ENCODE results near the gene IL19.
A peak's percentile ranks its signal among the peaks of the same experiment; 100 is the strongest.

The IL19 gene

DNA sequence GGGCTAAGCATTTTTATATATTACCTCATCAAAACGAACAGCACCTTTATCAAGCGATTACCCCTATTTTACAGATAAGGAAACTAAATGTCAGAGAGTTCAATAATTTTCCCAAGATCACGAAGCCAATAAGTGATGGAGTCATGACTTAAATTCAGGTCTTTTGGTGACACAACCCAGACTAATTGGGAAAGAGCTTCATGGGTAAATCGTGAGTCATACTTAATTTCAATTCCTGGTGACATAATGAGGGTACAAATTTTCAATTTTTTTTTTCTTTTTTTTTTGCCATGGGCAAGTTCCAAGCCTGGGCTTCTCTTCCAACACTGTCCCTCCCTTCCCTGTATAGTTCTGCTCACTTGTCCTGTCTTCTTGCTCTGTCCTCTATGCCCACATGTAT is 31.8 kb downstream of the IL19 start:
- DNase-seq: no peak

DNA sequence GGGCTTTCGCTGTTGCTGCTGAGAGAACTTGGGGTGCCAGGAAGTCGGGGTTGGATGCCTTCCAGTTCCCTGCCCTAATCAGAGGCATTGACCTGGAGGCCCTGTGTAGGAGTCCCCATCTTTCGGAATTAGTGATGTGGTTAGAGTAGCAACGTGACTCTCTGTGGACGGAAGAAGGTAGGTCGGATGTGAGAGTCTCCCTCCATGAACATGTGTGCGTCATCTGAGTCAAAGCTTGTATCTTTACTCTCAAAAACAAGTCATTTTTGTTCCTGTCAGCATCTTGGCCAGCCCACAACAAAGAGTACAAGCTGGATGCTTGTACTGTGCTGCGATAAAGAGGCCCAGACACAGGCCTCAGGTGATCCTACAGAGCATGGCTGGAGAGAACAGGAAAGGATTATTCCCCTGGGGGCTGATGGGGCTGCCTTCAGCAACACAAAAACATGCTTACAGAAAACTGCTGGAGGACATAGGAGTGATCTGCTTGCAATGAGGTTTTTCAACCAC is 32.7 kb downstream of the IL19 start:
- DNase-seq: no peak

DNA sequence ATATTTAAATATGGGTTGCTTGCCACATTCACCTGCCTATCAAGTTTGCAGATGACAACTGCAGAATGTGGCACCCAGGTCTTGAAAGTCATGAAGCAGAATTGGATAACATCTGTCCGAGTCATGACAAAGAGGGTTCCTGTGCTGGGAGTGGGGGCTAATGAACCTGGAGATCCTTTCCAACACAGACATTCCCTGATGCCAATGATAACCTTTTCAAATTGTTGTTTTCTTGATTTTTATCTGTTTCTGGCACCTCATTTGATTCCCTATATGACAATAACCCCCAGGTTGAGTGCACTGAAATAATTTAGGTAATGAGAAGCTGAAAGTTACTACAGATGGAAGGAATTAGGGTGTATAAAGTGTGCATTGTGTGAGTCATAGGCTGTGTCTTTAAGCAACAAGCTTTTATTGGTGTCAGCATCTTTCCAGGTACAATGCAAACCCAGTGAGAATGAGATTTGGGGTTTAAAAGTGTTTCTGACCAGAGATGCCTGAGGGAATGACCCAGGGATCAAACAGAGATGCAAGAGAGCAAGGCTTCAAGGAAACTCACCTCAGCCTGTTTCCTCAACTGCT is 33.7 kb downstream of the IL19 start:
- DNase-seq: no peak

DNA sequence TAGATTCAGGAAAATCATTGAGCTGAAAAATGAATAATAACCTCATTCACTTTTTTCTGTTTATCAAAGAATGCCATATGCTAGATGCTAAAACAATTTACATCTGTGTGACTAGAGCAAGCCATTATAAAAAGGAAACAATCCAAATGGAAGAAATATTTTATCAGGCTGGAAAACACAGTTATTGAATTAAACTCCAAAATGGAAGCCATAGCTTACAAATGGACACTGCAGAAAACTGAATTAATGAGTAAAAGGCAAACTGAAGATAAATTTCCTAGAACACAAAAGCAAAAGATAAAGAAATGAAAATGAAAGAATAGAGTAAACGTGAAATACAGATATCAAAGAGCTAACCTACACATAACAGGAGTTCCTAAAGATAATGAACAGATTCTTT is 34.8 kb downstream of the IL19 start:
- no peak for DNase-seq

DNA sequence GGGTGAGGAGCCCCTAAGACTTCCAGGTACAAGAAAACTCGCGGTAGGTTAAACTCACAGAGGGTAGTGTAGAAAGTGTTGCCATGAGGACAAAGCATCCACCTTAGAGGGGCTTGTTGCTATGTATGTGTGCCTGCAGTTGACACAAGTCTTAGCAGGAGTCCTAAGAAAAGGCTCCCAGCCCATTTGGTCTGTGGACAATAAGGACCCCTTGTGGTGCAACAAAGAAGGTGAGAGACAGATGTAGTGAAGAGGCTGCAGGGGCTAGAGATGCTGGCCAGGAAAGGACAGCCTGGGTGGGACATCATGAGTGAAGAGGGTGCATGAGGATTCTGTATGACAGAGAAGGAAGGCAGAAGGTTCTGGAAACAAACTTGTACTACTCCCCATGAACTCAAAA is 38.0 kb downstream of the IL19 start:
- DNase-seq: no peak

DNA sequence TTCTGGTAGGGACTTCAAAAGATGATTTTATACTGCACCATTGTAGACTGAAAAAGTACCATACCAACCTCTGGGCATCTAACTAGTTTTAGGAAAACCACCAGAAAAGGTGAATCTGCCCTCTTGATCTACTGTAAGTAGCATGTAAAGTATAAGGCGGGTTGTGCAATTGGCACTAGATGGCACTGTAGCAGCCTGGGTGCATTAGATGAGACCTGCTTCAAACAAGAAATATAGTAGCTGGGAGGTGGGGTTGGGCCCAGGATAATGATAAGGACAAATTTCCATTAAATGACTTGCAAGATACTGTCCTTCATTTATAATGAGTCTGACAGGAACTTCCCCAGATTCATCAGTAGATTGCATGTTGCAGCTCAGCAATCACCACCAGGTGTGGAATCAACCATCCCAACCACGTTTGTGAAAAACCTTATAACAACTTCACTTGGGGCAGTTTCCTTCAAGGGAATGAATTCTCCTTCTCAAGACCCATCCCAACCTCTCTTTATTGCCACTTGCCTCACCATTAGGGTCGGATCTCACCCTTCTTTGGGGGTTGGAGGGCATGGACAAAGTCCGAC is 39.0 kb downstream of the IL19 start:
- no peak for DNase-seq

DNA sequence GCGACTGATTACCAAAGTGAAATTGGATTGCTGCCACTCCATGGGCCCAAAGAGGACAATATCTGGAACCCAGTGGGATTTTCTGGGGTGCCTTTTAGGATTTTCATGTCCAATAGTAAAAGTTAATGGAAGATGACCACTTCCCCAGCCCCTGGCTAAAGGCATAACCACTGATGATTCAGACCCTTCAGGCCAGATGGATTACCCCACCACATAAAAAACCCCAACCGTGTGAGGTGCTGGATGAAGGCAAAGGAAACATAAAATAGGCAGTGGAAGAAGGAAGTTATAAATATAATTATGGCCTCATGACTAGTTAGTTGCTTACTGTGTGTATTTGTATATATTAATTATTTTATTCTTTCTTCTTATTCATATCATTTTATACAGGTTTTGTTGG is 41.9 kb downstream of the IL19 start:
- no peak for DNase-seq

DNA sequence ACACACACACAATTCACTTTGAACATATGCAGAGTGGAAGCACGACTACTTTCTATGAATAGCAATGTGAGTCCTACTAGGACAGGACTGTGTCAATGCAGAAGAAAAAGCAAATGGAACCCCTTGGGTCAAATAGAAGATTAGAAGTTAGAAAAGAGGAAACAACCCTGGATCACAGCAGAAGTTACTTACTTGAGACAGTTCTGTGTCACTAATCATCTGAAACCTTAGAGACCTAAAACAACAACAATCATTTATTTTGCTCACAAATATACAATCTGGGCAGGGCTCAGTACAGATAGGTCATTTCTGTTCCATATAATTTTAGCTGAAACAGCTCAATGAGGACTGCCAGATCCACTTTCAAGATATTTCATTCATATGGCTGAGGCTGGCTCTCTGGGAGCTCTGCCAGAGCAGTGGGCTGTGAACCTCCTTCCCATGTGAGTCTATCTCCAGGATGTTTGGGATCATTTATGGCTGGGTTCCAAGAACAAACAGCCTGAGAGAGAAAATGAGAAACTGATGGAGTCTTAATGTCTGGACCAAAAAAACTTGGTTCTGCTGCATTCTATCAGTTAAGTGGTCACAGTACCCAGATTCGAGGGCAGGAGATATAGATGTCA is 44.3 kb downstream of the IL19 start:
- DNase-seq: no peak

DNA sequence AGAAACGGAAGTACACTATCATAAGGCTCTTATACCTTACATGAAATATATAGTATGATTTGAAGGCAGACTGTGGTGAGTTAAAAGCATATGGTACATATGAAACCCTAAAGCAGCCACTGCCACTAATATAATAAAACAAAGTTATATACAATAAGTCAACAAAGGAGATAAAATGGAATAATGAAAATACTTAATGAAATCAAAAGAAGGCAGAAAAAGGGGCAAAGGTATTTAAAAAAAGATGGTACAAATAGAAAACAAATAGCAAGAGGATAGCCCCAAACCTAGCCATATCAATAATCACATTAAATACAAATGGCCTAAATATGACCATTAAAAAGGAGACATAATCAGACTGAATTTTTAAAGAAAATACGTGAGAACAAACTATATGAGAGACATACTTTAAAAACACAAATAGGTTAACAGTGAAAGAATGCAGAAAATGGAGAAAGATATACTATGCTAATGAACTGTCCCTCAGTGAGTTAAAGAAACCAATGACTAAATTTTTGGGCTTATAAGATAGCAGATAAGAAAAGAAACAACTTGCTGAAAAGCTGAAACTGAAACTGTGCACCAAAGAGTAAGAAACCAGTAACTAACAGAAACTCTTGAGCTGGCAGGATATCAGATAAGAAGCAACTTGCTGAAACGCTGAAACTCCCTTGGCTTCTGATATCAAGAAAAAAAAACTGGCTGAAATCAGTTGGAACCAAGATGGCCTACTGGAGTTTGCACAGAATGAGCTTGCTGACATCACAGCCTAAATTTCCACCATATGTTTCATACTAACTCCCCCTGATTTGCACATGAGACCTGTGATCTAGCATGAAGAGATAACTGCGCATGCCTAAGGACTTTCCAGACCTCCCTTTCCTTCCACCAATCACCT is 46.1 kb downstream of the IL19 start:
- DNase-seq: no peak

DNA sequence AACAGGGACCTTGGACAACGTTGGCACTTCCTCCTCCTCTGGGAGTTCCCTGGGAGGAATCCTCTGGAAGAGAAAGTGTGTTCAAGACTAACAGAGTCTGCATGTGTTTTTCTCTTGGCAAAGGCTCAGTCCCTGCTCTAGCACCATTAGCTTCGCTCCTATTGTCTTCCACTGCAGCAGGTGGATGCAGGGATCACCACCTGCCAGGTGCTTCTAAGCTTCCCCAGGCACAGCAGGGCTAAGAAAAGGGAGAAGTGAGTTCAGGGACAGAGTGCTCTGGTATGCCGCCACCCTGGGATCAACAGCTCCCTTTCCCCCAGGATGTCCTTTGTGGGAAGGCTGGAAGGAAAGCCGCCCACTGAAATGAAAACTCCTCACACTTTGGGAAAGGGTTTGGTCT is 50.9 kb downstream of the IL19 start:
- no peak for DNase-seq

DNA sequence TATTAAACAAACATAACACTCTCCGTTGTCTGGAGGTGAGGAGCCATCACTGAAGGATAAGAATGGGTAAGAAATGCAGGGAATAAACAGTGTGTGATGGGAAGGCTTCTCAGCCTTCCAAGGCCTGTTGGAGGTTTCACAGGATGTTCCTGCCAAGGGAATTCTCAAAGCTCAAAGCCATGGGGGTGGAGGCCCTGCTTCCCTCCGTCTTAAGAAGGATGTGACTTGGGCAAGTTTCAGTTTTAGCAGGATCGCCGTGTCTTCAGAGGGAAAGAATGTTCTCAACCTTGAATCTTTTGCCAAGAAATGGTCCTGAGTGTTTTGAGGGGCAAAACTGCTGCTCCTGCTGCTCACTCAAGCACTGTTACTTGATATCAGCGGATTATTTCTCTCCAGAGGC is 53.2 kb downstream of the IL19 start:
- no peak for DNase-seq

DNA sequence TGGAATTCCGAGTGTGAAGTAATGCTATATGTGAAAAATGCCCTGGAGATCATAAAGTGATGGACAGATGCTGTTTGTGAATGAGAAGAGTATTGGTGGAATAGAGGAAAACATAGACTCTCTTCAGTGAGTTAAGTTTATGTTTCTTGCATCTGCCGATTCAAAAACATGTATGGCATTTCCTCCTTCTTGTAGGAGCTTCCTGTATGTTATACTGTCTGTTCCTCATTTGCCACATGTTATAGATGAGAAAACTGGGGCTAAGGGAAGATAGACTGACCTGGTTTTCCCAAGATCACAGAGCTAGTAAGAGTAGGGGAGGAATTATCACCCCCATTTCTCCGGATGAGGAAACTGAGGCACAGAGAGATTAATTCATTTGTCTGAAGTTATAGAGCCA is 53.8 kb downstream of the IL19 start:
- DNase-seq: no peak

DNA sequence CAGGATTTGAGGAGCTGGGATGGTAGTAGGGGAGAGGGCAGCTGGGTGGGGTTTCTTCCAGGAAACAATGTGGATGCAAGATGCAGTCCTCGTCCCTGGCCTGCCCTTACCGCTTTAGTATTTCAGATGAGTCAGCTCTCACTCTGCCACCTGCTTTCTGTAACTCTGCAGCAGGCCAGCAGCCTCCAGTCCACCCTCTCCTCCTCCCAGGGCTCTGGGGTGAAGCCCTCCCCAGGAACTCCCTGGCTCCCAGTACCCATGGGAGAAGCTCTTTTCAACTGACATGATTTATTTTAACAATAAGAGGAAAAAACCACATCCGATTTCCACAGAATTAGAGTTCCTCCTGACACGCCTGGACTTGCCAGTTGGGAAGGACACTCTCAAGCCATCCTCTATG is 55.8 kb downstream of the IL19 start:
- DNase-seq: no peak

DNA sequence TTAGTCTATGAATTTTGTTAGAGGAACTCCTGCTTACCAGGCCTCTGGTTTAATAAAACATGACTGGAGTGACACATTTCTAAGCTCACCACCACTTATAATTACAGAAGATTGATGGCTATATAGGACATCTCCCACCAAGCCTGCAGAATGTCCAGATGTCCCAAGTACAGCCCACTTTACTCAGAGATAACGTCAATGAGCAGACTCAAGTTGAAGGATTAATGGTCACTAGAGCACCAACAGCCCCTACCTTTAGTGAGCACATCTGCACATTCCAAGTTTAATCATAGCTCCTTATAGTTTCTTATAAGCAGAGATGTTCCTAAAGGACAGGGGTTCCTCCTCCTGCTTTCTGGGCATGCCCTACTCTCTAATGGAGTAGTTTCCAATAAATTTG is 57.5 kb downstream of the IL19 start:
- no peak for DNase-seq

DNA sequence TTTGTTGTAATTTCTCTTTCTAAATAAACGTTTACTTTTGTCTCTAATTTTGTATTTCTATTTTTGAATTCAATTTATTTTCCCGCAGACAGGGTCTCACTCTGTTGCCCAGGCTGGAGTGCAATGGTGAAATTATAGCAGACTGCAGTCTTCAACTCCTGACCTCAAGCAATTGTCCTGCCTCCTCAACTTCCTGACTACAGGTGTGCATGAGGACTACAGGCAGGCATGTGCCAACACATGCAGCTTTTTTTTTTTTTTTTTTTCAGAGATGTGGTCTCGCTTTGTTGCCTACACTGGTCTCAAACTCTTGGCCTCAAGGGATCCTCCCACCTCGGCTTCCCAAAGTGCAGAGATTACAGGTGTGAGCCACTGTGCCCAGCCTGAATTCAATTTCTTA is 58.2 kb downstream of the IL19 start:
- no peak for DNase-seq

DNA sequence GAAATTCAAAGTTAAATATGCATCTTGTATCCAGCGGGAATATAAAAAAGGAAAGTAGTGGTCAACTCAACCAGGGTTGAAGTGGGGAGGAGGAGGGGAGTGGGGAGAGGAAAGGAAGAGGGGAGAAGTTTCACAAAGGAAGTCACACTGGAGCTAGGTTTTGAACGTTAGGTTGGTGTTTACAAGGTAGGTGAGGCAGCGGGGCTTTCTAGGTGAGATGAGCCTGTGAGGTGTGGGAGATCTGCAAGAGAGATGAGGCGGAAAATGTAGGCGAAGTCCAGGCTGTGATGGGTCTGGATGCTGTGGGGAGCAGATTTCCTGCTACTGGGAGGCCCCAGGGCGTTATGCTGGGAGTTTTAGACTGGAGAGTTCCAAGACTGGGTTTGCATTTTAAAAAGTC is 58.7 kb downstream of the IL19 start:
- no peak for DNase-seq

DNA sequence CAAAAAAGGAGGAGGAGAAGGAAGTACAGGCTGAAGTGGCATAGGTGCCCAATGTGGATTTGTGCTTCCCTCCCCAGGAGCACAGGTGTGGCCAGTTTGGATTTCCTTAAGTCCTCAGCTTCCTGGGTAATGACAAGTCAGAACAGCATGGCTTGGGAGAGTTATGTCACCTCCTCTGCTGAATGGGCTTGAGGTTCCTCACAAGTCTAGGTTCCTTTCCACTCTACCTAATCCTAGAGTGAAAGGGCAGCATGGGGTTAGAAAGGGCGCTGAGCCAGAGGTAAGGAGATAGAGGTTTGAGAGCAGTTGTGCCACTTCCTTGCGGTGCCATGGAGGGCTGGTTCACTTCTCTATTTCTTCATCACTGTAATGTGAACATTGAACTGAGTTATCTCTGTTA is 59.3 kb downstream of the IL19 start:
- no peak for DNase-seq

DNA sequence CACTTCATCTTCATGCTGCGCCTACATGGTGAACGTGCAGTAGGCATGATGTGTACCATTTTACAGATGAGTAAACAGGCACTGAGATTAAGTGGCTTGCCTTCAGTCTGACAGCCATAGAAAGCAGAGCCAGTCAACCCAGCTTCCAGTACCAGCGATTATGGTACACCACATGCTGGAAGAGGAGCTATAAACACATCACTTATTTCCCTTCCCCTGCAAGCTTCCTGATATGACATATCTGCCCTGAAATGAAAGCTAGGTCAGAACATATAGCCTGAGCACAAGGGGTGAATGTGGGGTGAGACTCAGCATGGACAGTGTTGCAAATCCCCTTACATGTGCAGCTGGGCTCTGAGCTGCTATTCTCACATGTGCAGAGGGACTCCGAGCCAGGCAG is 61.1 kb downstream of the IL19 start:
- DNase-seq: no peak

DNA sequence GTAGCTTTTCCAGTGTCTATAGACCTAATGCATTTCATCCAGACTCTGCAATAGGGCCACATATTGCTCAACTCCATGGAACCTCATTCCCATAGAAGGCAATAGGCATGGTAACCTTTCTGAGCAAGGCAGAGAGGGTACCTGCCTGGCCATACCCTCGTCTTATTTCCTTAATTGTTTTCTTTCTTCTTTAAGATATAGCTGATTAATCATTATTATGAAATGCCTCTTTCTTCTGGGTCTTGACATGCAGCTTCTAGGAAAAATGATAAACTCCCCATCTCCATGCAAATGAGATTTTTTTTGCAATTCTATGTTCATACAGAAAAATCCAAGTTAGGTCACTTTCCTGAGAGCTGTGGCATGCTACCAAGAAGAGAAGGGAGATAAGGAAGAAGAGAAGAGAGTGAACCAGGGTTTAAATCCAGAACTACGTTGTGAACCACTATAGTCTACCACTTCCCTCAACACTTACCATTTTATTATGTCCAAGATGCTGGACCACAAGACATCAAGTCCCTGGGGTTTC is 61.8 kb downstream of the IL19 start:
- DNase-seq: no peak

DNA sequence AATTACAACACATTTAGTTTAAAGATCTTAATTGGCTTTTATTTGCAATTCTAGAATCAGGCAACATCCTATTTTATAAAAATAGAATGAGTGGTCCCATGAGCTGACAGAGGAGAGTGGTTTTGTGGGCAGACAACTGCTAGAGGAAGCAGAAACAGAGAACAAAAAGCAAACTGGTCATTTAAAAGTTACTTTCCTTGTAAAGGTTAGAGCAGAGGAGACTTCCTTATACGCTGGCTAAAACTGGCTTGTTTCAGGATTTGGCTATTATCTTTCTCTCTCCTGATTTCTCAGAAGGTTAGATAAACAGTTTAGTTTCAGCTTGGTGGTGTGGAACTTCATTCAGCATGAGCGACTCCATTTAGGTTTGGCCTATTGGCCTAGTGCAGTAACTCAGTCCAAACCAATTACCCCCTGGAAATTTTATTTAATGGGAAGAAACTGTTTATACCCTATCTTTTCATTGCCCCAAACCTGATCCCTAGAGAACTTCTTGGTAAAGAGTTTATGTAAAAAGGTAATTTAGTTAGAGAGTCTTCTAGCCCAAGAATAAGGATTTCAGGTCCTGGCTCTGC is 62.6 kb downstream of the IL19 start:
- no peak for DNase-seq

DNA sequence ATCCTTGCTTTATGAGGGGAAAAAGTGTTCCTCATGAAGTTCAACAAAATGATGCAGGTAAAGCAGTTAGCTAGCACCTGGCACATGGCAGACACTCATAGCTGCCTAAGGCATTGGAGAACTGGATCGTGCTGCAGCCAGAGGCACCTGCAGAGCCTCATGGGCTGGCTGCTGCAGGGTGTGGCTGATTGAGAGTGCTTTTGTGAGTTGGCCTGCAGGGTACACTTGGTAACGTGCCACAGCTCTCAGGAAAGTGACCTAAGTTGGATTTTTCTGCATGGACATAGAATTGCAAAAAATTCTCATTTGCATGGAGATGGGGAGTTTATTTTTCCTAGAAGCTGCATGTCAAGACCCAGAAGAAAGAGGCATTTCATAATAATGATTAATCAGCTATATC is 63.2 kb downstream of the IL19 start:
- DNase-seq: peak; percentile 17

DNA sequence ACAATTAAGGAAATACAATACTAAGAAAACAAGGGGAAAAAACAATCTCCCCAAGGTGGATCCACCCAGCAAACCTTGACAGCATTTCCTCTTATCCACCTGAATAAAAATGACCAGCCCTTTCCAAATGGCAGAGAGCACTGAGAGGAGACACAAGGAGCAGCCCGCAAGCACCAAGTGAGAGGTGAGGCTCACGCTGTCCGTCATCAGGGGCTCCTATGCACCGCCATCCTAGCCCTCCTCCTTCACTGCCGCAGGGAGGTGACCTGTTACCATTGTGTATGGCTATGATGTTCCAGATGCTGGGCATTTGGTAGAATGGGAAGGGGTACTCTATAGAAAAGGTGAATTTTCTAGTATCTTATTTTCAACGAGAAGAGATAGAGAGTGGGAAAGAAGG is 63.6 kb downstream of the IL19 start:
- no peak for DNase-seq

DNA sequence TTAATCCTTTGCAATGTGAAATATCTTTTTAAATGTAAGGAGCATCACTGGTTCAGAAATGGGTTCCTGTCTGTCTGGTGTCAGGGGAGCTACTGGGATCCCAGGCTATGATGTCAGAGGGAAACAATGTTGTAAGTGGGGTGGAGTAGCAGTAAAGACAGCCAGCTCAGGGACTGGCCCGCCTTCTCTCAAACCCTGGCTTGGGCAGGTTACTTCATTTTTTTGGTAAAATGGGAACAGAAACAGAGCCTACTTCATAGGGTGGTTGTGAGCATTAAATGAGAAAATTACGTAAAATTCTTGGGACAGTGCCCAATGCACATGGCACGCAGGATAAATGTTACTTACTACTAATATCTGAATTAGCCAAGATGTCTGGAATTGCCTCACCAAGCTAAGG is 64.1 kb downstream of the IL19 start:
- DNase-seq: no peak

Data from NCI-H510A (cell line).